ENCODE measurements around the gene PCDH19.

DNA sequence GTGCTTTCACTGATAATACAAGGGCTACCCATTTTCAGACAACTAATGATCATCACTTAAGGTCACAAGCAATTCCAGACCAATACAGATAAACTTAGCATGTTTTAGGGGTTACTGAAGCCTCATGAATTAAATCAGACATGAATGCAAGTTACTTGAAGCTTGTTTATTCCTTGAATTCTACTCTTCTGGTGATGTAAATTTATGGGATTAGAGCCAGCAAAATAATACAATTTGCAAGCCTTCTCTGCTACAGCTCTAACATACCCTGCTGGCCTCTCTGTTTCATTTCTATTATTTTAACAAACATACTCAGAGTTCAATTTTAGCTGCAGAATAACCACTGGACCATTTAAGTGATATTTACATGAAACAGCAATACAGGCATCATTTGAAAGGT is 60.7 kb downstream of the PCDH19 start:
- TF ChIP-seq, protein P1, sequence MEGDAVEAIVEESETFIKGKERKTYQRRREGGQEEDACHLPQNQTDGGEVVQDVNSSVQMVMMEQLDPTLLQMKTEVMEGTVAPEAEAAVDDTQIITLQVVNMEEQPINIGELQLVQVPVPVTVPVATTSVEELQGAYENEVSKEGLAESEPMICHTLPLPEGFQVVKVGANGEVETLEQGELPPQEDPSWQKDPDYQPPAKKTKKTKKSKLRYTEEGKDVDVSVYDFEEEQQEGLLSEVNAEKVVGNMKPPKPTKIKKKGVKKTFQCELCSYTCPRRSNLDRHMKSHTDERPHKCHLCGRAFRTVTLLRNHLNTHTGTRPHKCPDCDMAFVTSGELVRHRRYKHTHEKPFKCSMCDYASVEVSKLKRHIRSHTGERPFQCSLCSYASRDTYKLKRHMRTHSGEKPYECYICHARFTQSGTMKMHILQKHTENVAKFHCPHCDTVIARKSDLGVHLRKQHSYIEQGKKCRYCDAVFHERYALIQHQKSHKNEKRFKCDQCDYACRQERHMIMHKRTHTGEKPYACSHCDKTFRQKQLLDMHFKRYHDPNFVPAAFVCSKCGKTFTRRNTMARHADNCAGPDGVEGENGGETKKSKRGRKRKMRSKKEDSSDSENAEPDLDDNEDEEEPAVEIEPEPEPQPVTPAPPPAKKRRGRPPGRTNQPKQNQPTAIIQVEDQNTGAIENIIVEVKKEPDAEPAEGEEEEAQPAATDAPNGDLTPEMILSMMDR (IDR thresholded peaks at IDR 0.05): no peak
- no peak for TF ChIP-seq EZH2phosphoT487 (IDR thresholded peaks at IDR 0.05)
